LNCaP clone FGC (cell line): ENCODE results near the gene ALG10B.
"Not testable (repeated sequence)": the region's sequence is repeated elsewhere in the genome, so short reads cannot be mapped to it uniquely, and the experiment has no call there.

ENCODE experiments used
- DNase-seq: peaks from one replicate; pipeline ENCODE4 v3.0.0-alpha.2; 2011; ENCODE audit warnings: low read depth
- H3K4me3 ChIP-seq: 2 replicates; pipeline ENCODE4 v1.5.1; 2011; ENCODE audit warnings: mild to moderate bottlenecking, low read depth, low read length, control low read depth
- TF ChIP-seq, protein P1 (sequence below): IDR thresholded peaks from 2 replicates; pipeline ENCODE4 v1.5.1; 2012; ENCODE audit warnings: mild to moderate bottlenecking; ENCODE audit not compliant: control insufficient read depth, insufficient read depth; ENCODE audit errors: extremely low read depth

Gene ALG10B

DNA sequence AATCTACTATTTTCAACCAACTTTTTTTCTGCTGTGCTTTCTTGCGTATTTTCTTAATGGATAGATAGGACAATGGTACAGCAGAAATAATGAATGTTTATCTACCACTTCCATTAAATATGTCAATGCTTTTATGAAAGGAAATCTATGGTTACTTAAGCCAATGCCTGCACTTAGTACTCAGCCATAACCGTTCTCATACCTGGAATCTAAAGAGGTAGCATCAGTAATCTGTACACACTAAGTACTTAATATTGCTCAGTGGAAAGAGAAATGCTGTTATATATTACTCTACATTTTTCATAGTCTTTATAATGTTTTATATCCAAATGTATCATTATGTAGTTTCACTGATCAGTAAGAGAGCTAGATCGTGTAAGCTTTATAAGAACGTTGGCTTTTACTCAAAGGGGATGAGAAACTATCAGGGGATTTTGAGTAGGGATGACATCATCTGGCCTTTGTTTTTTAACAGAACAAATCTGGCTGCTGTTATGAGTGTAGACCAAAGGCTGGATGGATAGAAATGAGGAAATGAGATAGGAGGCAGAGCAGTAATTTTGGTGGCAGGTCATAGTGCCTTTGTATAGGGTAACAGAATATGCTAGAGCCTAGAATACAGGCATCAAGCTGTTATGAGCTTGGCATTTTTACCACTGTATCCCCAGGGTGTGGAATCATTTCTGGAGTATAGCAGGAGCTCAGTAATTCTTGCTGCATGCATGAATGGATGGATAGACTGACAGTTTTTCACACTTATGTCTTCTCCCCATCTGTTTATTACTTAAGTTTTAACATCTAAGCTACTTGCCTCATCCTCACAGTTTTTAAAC lies 34.0 kb downstream of the ALG10B start:
- H3K4me3 ChIP-seq = no peak overlapping the region
- TF ChIP-seq, protein P1, sequence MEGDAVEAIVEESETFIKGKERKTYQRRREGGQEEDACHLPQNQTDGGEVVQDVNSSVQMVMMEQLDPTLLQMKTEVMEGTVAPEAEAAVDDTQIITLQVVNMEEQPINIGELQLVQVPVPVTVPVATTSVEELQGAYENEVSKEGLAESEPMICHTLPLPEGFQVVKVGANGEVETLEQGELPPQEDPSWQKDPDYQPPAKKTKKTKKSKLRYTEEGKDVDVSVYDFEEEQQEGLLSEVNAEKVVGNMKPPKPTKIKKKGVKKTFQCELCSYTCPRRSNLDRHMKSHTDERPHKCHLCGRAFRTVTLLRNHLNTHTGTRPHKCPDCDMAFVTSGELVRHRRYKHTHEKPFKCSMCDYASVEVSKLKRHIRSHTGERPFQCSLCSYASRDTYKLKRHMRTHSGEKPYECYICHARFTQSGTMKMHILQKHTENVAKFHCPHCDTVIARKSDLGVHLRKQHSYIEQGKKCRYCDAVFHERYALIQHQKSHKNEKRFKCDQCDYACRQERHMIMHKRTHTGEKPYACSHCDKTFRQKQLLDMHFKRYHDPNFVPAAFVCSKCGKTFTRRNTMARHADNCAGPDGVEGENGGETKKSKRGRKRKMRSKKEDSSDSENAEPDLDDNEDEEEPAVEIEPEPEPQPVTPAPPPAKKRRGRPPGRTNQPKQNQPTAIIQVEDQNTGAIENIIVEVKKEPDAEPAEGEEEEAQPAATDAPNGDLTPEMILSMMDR = no peak
- DNase-seq = no peak

DNA sequence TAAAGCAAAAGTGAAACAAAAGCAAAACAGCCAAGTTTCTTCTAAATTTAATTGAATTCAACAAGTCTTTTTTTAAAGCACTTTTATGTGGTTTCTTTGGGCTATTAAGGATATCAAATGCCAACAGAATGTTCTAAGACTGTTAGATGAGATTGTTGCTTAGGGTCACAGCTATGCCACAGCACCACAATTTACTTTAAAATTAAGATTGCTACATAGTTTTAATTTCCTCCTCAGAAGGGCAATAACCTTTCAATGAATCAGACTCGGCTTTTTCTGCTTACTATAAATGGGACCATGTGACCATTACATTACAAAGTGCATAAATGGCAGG lies 34.6 kb downstream of the ALG10B start:
- not testable (repeated sequence) for DNase-seq, H3K4me3 ChIP-seq

DNA sequence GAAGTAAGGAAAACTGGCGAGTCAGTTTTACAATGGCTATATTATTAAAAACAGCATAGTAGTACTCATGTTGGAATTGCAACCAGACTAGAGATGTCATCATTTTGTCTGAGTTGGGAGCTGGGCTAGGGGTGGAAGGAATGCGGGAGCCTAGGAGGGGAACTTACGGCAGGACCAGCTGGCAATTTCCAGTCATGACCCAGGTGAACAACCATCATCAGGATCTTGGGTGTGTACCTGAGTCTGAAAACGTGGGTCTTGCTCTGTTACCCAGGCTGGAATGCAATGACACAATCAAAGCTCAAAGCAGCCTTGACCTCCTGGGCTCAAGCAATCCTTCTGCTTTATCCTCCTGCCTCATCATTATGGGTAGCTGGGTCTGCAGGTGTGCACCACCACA lies 50.9 kb downstream of the ALG10B start:
- TF ChIP-seq, protein P1 = no peak
- DNase-seq = no peak
- no peak overlapping the region for H3K4me3 ChIP-seq

DNA sequence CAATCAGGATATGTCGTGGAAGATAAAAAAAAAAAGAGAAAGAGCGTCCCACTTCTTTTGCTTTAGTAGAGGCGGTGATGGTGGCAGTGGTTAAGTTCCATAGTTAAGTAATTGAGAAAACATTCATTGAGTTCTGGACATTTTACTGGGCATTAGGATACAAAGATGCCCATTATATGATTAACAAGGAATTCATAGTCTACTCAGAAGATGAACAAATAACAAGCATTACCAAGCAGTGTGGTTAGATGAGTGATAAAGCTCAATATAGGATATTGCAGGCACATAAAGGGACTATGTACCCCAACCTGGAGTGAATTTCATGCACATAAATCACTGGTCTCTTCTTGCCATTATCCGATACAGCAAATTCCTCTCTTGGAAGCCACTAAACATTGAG lies 53.7 kb downstream of the ALG10B start:
- H3K4me3 ChIP-seq = no peak overlapping the region
- TF ChIP-seq, protein P1 = no peak
- no peak for DNase-seq

DNA sequence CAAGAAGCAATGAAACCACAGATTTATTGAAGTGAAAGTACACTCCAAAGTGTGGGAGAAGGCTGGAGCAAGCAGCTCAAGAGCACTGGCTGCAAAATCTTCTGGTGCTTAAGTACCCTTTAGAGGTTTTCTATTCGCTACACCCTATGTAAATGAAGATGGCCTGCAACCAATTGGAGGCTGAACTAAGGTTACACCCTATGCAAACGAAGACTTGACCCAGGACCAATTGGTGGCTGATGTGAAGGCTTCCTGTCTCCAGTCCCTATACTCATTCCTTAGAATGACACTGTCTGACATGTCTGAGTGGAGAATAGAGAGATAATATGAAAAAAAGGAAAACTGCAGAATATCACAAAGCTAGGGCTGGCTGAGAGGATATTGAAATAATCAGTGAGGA lies 57.2 kb downstream of the ALG10B start:
- H3K4me3 ChIP-seq = no peak overlapping the region
- no peak for DNase-seq
- TF ChIP-seq, protein P1 = no peak

DNA sequence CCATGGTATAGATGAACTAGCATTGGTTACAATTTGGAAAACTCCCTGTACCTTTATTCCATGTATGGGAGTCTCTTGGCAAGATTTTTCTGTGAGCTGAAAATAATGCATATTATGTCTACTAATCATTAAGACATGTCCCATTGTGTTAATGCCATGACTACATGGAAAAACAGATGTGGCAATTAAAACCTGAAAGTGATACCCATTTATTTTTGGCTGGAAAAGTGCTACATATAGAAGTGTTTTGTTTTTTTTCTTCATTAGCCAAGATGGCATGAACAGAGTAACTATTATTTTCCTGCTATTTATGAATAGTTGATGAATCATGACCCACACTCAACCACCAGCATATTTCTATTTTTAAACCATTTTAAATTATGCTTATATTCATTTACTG lies 58.2 kb downstream of the ALG10B start:
- no peak for DNase-seq
- TF ChIP-seq, protein P1 = no peak
- no peak overlapping the region for H3K4me3 ChIP-seq
